Amniotic stem cell (primary cell): Measurements from ENCODE around the gene NAA16.
"Not testable (repeated sequence)": the region's sequence is repeated elsewhere in the genome, so short reads cannot be mapped to it uniquely, and the experiment has no call there.

Source experiments
- DNase-seq: peaks from one replicate; lab custom pipeline; 2025; lab: John Stamatoyannopoulos, UW

The NAA16 gene

DNA sequence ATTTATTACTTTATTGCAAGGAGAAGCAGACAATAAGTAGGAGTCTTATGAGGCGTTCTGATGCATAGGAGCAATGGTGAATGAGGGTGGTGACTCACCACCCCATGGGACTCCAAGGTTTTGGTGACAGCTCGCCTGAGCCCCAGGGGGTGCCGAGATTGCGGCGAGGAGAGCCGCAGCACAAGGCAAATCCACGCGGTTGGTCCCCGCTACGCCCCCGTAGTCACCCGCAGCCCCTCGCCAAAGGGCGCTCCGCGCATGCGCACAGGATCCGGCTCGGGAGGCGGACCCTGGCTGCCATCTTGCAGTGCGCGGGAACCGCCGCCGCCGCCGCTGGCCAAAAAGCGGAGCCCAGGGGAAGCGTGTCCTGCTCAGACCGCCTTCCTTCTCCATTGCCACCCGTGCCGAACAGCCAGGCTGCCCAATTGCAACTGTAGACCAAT is at the start of gene NAA16:
Gene NAA16 (plus strand): TSS at position 305 of the 443 bp plus-strand sequence. CDS start 262 bp downstream, outside the sequence.
- peak; percentile 51 for DNase-seq

DNA sequence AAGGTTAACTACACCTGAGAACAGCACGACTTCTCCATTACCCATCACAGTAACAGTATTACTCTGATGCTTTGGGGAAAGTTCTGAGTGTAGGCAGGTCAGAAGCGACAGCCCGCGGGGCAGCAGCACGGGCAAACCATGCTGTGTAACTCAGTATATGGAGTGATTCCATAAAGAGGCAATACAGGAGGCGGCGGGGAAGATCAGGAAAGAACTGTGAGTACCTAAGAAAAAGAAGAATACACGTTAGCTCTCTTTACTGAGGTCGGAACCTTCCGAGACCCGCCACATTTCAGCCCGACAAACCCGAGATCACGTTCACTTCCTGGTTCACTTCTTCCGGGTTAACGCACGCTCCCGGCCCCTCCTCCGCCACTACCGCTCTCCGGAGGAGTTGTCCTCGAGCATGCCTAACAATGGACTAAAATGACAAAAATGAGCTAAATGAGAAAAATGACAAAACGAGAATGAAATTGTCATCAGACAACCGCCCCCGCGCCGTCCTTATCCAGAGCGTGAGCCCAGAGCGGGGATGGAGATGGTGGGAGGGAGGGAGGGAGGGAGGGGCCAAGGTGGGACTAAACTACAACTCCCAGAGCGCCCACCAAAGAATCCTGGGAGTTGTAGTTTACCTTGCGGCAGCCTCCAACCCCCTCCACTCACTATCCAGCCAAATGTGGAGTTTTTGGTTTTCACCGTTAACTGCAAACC is 47.7 kb upstream of the NAA16 start, which contains the start of gene MTRF1:
Gene MTRF1 (minus strand): TSS at position 316 of the 711 bp plus-strand sequence. CDS start 2,669 bp downstream, outside the sequence.
- peak; percentile 22 for DNase-seq

GRCh38 chr13:41267106-41267505 is 44.0 kb upstream of the NAA16 start:
- no peak for DNase-seq

DNA sequence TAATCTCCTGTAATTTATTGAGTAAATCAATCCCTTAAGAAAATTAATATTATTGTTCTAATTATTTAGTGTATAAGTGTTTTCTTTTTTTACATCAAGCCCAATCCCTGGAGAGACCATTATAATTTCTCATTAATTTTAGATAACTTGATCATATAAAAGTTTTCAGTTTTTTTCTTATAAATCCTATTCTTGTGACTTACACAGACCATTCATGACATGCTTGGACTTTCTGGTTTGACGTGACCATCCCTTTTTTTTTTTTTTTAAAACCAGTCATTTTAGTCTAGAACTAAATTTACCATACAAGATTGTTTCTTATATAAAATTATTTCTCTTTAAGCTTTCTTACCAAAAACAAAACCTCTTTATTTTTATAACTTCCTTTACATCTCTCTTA is 42.3 kb upstream of the NAA16 start:
- no peak for DNase-seq

- no peak for DNase-seq
Measured at GRCh38 chr13:41271456-41272285, 39.4 kb upstream of the NAA16 start.

GRCh38 chr13:41273831-41274441 is 37.1 kb upstream of the NAA16 start:
- DNase-seq = no peak

- no peak for DNase-seq
Measured at GRCh38 chr13:41274881-41275280, 36.2 kb upstream of the NAA16 start.

DNA sequence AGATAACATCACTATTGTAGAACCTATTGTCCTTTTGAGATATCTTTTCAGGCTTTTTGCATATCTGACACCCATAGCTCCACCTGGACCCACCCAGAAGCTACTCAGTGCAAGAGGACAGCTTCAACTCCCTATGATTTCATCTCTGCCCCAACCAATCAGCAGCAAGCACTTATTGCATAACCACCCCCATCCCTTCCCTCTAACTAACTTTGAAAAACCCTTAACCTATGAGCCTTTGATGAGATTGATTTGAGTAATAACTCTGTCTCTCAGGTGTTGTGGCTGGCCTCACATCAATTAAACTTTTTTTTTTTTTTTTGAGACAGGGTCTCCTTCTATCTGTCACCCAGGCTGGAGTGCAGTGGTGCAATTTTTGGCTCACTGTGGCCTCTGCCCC is 34.2 kb upstream of the NAA16 start:
- no peak for DNase-seq

DNA sequence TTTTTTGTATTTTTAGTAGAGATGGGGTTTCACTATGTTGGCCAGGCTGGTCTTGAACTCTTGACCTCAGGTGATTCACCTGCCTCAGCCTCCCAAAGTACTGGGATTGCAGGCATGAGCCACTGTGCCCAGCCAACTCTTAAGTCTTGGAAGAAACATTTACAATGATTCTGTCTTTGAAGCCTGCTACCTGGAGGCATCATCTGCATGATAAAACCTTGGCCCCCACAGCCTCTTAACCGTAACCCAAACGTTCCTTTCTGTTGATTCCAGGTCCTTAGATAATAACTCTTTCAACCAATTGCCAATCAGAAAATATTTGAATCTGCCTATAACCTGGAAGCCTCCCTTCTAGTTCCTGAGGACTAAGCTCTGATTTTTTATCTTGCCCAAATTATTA is 31.9 kb upstream of the NAA16 start:
- not testable (repeated sequence) for DNase-seq

GRCh38 chr13:41282129-41282571 is 28.9 kb upstream of the NAA16 start:
- no peak for DNase-seq

DNA sequence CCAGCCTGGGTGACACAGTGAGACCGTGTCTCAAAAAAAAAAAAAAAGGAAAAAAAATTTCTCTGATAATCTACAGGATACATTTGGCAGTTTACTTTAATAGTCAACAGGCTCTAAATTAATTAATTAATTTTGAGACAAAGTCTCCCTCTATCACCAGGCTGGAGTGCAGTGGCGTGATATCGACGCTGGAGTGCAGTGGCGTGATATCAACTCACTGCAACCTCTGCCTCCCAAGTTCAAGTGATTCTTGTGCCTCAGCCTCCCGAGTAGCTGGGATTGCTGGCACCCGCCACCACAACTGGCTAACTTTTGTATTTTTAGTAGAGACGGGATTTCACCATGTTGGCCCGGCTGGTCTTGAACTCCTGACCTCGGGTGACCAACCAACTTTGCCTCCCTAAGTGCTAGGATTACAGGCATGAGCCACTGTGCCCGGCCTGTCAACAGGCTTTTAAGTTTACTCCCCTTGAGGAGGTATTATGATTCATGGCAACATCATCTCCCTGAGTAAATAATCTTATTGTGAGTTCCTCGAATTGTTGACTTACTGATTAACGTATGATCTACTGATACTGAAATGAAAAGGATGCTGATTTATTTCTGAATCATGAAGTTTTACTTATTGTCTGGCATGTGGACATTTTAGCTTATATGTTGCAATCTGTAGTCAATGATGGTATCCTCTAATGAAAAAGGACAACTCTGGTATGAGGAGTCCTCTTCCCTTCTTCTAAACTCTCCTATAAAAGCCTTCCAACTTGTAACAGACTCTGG is 26.4 kb upstream of the NAA16 start:
- DNase-seq = peak; percentile 80

GRCh38 chr13:41286370-41286769 is 24.7 kb upstream of the NAA16 start:
- DNase-seq = no peak

DNA sequence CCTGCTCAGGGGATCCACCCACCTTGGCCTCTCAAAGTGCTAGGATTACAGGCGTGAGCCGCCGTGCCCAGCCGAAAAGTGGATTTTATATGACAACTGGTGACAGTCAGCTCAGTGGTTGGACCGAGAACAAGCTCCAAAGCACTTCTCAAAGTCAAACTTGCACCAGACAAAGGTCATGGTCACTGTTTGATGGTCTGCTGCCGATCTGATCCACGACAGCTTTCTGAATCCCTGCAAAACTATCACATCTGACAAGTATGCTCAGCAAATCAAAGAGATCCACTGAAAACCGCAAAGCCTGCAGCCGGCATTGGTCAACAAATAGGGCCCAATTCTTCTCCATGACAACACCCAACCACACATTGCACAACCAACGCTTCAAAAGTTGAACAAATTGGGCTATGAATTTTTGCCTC is 21.6 kb upstream of the NAA16 start:
- no peak for DNase-seq

GRCh38 chr13:41291246-41291645 is 19.8 kb upstream of the NAA16 start:
- DNase-seq = no peak

DNA sequence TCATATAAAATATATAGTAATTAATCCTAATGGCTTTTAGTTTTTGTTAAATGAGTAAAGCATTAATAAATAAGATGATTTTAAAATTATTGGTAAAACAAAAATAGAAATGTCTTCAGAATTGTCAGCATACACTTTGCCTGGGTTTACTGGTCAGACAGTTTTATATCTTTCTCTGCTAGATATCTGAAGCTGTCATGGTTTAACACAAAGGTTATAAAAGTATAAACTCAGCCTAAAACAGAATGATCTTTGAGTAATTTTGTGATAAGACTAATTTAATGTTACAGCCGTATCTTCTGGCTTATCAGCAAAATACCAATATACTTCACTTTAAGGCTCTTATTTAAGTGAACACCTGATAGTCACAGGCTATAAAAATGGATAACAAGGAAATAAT is 17.8 kb upstream of the NAA16 start:
- DNase-seq = no peak

GRCh38 chr13:41294914-41295313 is 16.2 kb upstream of the NAA16 start:
- DNase-seq = no peak

- DNase-seq = no peak
Measured at GRCh38 chr13:41295973-41296372, 15.1 kb upstream of the NAA16 start.

- no peak for DNase-seq
Measured at GRCh38 chr13:41296879-41297646, 14.0 kb upstream of the NAA16 start.

GRCh38 chr13:41299316-41300094 is 11.6 kb upstream of the NAA16 start:
- DNase-seq = no peak

DNA sequence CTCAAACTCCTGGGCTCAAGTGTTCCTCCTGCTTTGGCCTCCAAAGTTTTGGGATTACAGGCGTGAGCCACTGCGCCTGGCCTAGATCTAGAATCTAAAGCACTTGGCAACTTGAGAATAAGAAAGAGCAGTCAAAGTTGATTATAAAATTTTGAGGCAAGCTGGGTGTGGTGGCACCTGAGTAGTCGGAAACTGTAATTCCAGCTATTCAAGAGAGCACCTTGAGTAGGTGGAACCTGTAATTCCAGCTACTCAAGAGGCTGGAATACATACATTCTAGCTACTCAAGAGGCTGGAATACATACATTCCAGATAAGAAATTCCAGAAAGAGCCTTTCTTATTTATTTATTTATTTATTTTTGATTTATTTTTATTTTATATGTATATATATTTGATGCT is 8.3 kb upstream of the NAA16 start:
- no peak for DNase-seq
